HG03565 (cell line): Measurements from ENCODE around the gene BRD1.

Source experiments
- ATAC-seq: cut with Tn5 transposase; IDR thresholded peaks from one replicate; pipeline ENCODE4 v1.9.1; 2021; ENCODE audit warnings: mild to moderate bottlenecking, moderate library complexity; ENCODE audit not compliant: unreplicated experiment

Gene BRD1

GRCh38 chr22:49827853-49828598, at the start of gene BRD1:
BRD1 (minus strand) TSS chr22:49827873; CDS start chr22:49824317, 3,556 bp downstream.
- ATAC-seq: no peak

GRCh38 chr22:49873228-49873940, 45.7 kb upstream of the BRD1 start:
- no peak for ATAC-seq

GRCh38 chr22:49872347-49872746, 44.7 kb upstream of the BRD1 start:
- ATAC-seq: no peak

- no peak for ATAC-seq
These were observed 43.8 kb upstream of the BRD1 start for GRCh38 chr22:49871482-49871881.

- ATAC-seq: no peak
These were observed 42.4 kb upstream of the BRD1 start for GRCh38 chr22:49869845-49870712.

- ATAC-seq: no peak
These were observed 41.6 kb upstream of the BRD1 start for GRCh38 chr22:49869086-49869830.

GRCh38 chr22:49867303-49868265, 39.9 kb upstream of the BRD1 start:
- ATAC-seq: no peak

GRCh38 chr22:49866646-49867045, 39.0 kb upstream of the BRD1 start:
- ATAC-seq: no peak

GRCh38 chr22:49866134-49866533, 38.5 kb upstream of the BRD1 start:
- no peak for ATAC-seq

- ATAC-seq: no peak
These were observed 37.5 kb upstream of the BRD1 start for GRCh38 chr22:49865156-49865555.

- ATAC-seq: no peak
These were observed 36.3 kb upstream of the BRD1 start for GRCh38 chr22:49863931-49864330.

- no peak for ATAC-seq
These were observed 34.8 kb upstream of the BRD1 start for GRCh38 chr22:49862496-49862776.

GRCh38 chr22:49861642-49862495, 34.2 kb upstream of the BRD1 start:
- no peak for ATAC-seq

- no peak for ATAC-seq
These were observed 31.2 kb upstream of the BRD1 start for GRCh38 chr22:49858827-49859226.

GRCh38 chr22:49856766-49857618, 29.3 kb upstream of the BRD1 start:
- no peak for ATAC-seq

GRCh38 chr22:49856343-49856742, 28.7 kb upstream of the BRD1 start:
- no peak for ATAC-seq

GRCh38 chr22:49855251-49855911, 27.7 kb upstream of the BRD1 start:
- no peak for ATAC-seq
